WERI-Rb-1 (cell line): ENCODE measurements around the gene OR6J1.

Source experiments
- DNase-seq: peaks from one replicate; pipeline ENCODE4 v3.0.0-alpha.2; 2020
- H3K27ac ChIP-seq: fragments of 250-450 bp; sonication (Bioruptor Pico); 2 replicates; pipeline ENCODE4 v1.5.1; 2020; ENCODE audit warnings: mild to moderate bottlenecking, moderate library complexity
- H3K27me3 ChIP-seq: fragments of 250-450 bp; sonication (Bioruptor Pico); 2 replicates; pipeline ENCODE4 v1.5.1; 2021; ENCODE audit warnings: mild to moderate bottlenecking, low read depth, moderate library complexity; ENCODE audit not compliant: insufficient read depth, severe bottlenecking
- H3K36me3 ChIP-seq: fragments of 250-450 bp; sonication (Bioruptor Pico); 2 replicates; pipeline ENCODE4 v1.5.1; 2020; ENCODE audit warnings: mild to moderate bottlenecking, moderate library complexity
- H3K4me3 ChIP-seq: 2 replicates; pipeline ENCODE4 v1.5.1; 2011; ENCODE audit warnings: low read depth, mild to moderate bottlenecking, control low read depth, low read length
- H3K9me3 ChIP-seq: fragments of 250-450 bp; sonication (Bioruptor Pico); 2 replicates; pipeline ENCODE4 v1.5.1; 2021; ENCODE audit warnings: mild to moderate bottlenecking, moderate library complexity; ENCODE audit not compliant: severe bottlenecking
- CTCF ChIP-seq: IDR thresholded peaks from 2 replicates; pipeline ENCODE4 v1.5.1; 2011; ENCODE audit warnings: low read depth, mild to moderate bottlenecking, control low read depth, inconsistent platforms, low read length

The OR6J1 gene

GRCh38 chr14:22656945-22657731 lies 13.0 kb upstream of the OR6J1 start:
- no peak for DNase-seq
- H3K27me3 ChIP-seq = no peaks in the 10 kb centered on the region
- H3K27ac ChIP-seq = no peak overlapping the region
- H3K36me3 ChIP-seq = no peaks in the 10 kb centered on the region
- no peak overlapping the region for H3K4me3 ChIP-seq
- H3K9me3 ChIP-seq = no peaks in the 10 kb centered on the region
- no peak for TF ChIP-seq CTCF

GRCh38 chr14:22656226-22656625 lies 12.1 kb upstream of the OR6J1 start:
- TF ChIP-seq CTCF = no peak
- no peak for DNase-seq
- Histone ChIP-seq H3K4me3 (no peak overlapping the region), H3K36me3 (no peaks in the 10 kb centered on the region), H3K27ac (no peak overlapping the region), H3K9me3 (no peaks in the 10 kb centered on the region), H3K27me3 (no peaks in the 10 kb centered on the region)

DNA sequence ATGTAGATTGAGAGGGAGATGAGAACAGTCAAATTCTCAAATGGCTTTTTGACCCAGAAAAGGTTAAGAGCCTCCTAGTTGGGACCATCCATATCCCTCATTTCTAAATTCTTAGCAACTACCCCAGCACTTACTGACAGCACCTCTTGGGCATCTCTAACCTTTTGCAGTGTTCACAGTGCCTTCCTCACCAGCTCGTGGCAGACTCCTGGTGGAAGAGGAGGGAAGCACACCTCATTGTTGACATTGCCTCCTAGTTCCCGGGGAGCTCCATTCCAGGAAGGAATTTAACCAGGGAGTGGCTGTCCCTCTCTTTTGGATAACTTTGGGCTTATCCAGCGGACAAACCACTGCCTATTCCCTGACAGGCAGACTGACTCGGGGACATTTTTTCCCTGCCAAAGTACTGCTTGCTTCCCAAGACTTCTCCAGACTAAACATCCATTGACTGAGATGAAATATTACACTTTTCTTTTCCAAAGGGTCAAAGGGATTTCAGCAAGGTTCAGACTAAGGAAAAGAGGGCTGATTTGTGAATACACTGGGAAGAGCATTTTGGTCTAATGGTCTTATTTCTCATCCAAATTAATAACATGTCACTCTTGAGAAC lies 9.0 kb upstream of the OR6J1 start:
- Histone ChIP-seq H3K27ac (no peak overlapping the region), H3K27me3 (no peaks in the 10 kb centered on the region), H3K9me3 (no peaks in the 10 kb centered on the region), H3K36me3 (no peaks in the 10 kb centered on the region), H3K4me3 (no peak overlapping the region)
- DNase-seq = peak; percentile 76
- TF ChIP-seq CTCF = peak; percentile 94

- Histone ChIP-seq H3K27me3 (no peaks in the 10 kb centered on the region), H3K27ac (no peak overlapping the region), H3K36me3 (no peaks in the 10 kb centered on the region), H3K9me3 (no peaks in the 10 kb centered on the region), H3K4me3 (no peak overlapping the region)
- TF ChIP-seq CTCF = no peak
- DNase-seq = no peak
Measured at GRCh38 chr14:22651586-22651985, 7.4 kb upstream of the OR6J1 start.

- H3K27ac ChIP-seq = no peak overlapping the region
- H3K27me3 ChIP-seq = no peaks in the 10 kb centered on the region
- TF ChIP-seq CTCF = no peak
- H3K4me3 ChIP-seq = no peak overlapping the region
- H3K36me3 ChIP-seq = no peaks in the 10 kb centered on the region
- no peak for DNase-seq
- H3K9me3 ChIP-seq = no peaks in the 10 kb centered on the region
Measured at GRCh38 chr14:22650960-22651521, 6.9 kb upstream of the OR6J1 start.
